Activated naive CD4-positive, alpha-beta T cell treated with anti-CD3 and anti-CD28 coated beads, Interleukin-2, amount 10 ng/mL, durations not matched to agents 7 days and 5 days (primary cell): ENCODE measurements around the gene HMGXB3.

ENCODE experiments used
- CTCF ChIA-PET: fragments of 350-600 bp; sonication (Branson Sonifier 250); formaldehyde crosslinking; loops from one replicate; lab custom pipeline; 2021; ENCODE audit warnings: antibody characterized with exemption; lab: Charles Lee
- DNase-seq: peaks from one replicate; pipeline ENCODE4 v3.0.0-alpha.2; 2020
- H3K27ac Mint-ChIP-seq: one replicate; pipeline ENCODE4 v1.8.0; 2021; ENCODE audit warnings: mild to moderate bottlenecking, moderate library complexity, mixed read lengths
- H3K27me3 Mint-ChIP-seq: one replicate; pipeline ENCODE4 v1.8.0; 2021; ENCODE audit warnings: mild to moderate bottlenecking, mixed read lengths
- H3K36me3 Mint-ChIP-seq: one replicate; pipeline ENCODE4 v1.8.0; 2021; ENCODE audit warnings: mixed read lengths
- H3K4me1 Mint-ChIP-seq: one replicate; pipeline ENCODE4 v1.8.0; 2021; ENCODE audit warnings: mixed read lengths
- H3K4me3 Mint-ChIP-seq: one replicate; pipeline ENCODE4 v1.8.0; 2021; ENCODE audit warnings: mild to moderate bottlenecking, moderate library complexity, mixed read lengths
- H3K9me3 Mint-ChIP-seq: one replicate; pipeline ENCODE4 v1.8.0; 2021; ENCODE audit warnings: mixed read lengths

Gene HMGXB3

GRCh38 chr5:149962601-149963300 lies 37.8 kb upstream of the HMGXB3 start:
- Mint-ChIP-seq H3K27ac (no peak overlapping the region), H3K9me3 (peaks cover 3% of the 10 kb centered on the region), H3K36me3 (peaks cover 5% of the 10 kb centered on the region), H3K27me3 (no peaks in the 10 kb centered on the region), H3K4me3 (no peak overlapping the region), H3K4me1 (peaks cover 31% of the 10 kb centered on the region)
- DNase-seq: no peak
- CTCF ChIA-PET: interaction anchor here (1.0 to 6.6 kb wide), 15 partner anchors 11 to 326 kb away, joined by 3 to 180 read pairs (median 4); no protein-coding TSS in a partner anchor

GRCh38 chr5:149963729-149964128 lies 36.8 kb upstream of the HMGXB3 start:
- Mint-ChIP-seq H3K4me3 (no peak overlapping the region), H3K4me1 (peaks cover 31% of the 10 kb centered on the region), H3K27ac (no peak overlapping the region), H3K36me3 (peaks cover 5% of the 10 kb centered on the region), H3K9me3 (peaks cover 3% of the 10 kb centered on the region), H3K27me3 (no peaks in the 10 kb centered on the region)
- CTCF ChIA-PET: interaction anchor here (0.9 to 2.6 kb wide), 6 partner anchors 24 to 298 kb away, joined by 3 to 12 read pairs (median 4); no protein-coding TSS in a partner anchor
- no peak for DNase-seq

- no peak for DNase-seq
- CTCF ChIA-PET: interaction anchor here (0.8 to 0.9 kb wide), 3 partner anchors 8 to 133 kb away, joined by 3 read pairs; no protein-coding TSS in a partner anchor
- Mint-ChIP-seq H3K27me3 (no peaks in the 10 kb centered on the region), H3K27ac (no peak overlapping the region), H3K36me3 (peaks cover 5% of the 10 kb centered on the region), H3K4me1 (peaks cover 10% of the 10 kb centered on the region), H3K4me3 (no peak overlapping the region), H3K9me3 (no peaks in the 10 kb centered on the region)
Measured at GRCh38 chr5:149966946-149967345, 33.6 kb upstream of the HMGXB3 start.

- CTCF ChIA-PET: interaction anchor here (1.2 to 1.3 kb wide), 2 partner anchors 135 to 302 kb away, joined by 3 to 5 read pairs; no protein-coding TSS in a partner anchor
- Mint-ChIP-seq H3K36me3 (peaks cover 2% of the 10 kb centered on the region), H3K4me3 (no peak overlapping the region), H3K4me1 (no peaks in the 10 kb centered on the region), H3K27me3 (no peaks in the 10 kb centered on the region), H3K9me3 (no peaks in the 10 kb centered on the region), H3K27ac (no peak overlapping the region)
- no peak for DNase-seq
Measured at GRCh38 chr5:149969181-149969930, 31.2 kb upstream of the HMGXB3 start.

GRCh38 chr5:149975409-149975808 lies 25.1 kb upstream of the HMGXB3 start:
- no peak for DNase-seq
- no peak overlapping the region for H3K4me3 Mint-ChIP-seq
- no peaks in the 10 kb centered on the region for H3K27me3 Mint-ChIP-seq
- CTCF ChIA-PET: interaction anchor here (0.7 to 1.0 kb wide), 2 partner anchors 9 to 16 kb away, joined by 3 to 4 read pairs; no protein-coding TSS in a partner anchor
- no peak overlapping the region for H3K27ac Mint-ChIP-seq
- H3K9me3 Mint-ChIP-seq: no peaks in the 10 kb centered on the region
- no peaks in the 10 kb centered on the region for H3K4me1 Mint-ChIP-seq
- H3K36me3 Mint-ChIP-seq: peaks cover 14% of the 10 kb centered on the region

GRCh38 chr5:149979896-149980295 lies 20.6 kb upstream of the HMGXB3 start:
- H3K4me3 Mint-ChIP-seq: no peak overlapping the region
- no peaks in the 10 kb centered on the region for H3K4me1 Mint-ChIP-seq
- no peak overlapping the region for H3K27ac Mint-ChIP-seq
- H3K9me3 Mint-ChIP-seq: no peaks in the 10 kb centered on the region
- no peaks in the 10 kb centered on the region for H3K27me3 Mint-ChIP-seq
- CTCF ChIA-PET: interaction anchor here (1.7 to 2.1 kb wide), 2 partner anchors 11 to 18 kb away, joined by 4 to 6 read pairs; no protein-coding TSS in a partner anchor
- peaks cover 22% of the 10 kb centered on the region for H3K36me3 Mint-ChIP-seq
- no peak for DNase-seq

- Mint-ChIP-seq H3K4me3 (no peak overlapping the region), H3K4me1 (no peaks in the 10 kb centered on the region), H3K9me3 (no peaks in the 10 kb centered on the region), H3K27me3 (no peaks in the 10 kb centered on the region), H3K27ac (no peak overlapping the region), H3K36me3 (peaks cover 20% of the 10 kb centered on the region)
- no peak for DNase-seq
- CTCF ChIA-PET: interaction anchor here (1.7 kb wide), 1 partner anchor 129 kb away, joined by 3 read pairs; no protein-coding TSS in a partner anchor
Measured at GRCh38 chr5:149981206-149981605, 19.3 kb upstream of the HMGXB3 start.

GRCh38 chr5:149982505-149982904 lies 18.0 kb upstream of the HMGXB3 start:
- DNase-seq: no peak
- CTCF ChIA-PET: interaction anchor here (1.1 to 1.7 kb wide), 3 partner anchors 8 to 148 kb away, joined by 3 to 4 read pairs (median 3); no protein-coding TSS in a partner anchor
- no peaks in the 10 kb centered on the region for H3K4me1 Mint-ChIP-seq
- H3K27ac Mint-ChIP-seq: no peak overlapping the region
- no peaks in the 10 kb centered on the region for H3K9me3 Mint-ChIP-seq
- no peak overlapping the region for H3K4me3 Mint-ChIP-seq
- no peaks in the 10 kb centered on the region for H3K27me3 Mint-ChIP-seq
- peaks cover 19% of the 10 kb centered on the region for H3K36me3 Mint-ChIP-seq

GRCh38 chr5:149988126-149988525 lies 12.4 kb upstream of the HMGXB3 start:
- Mint-ChIP-seq H3K27me3 (no peaks in the 10 kb centered on the region), H3K4me1 (no peaks in the 10 kb centered on the region), H3K27ac (no peak overlapping the region), H3K36me3 (no peaks in the 10 kb centered on the region), H3K9me3 (no peaks in the 10 kb centered on the region), H3K4me3 (no peak overlapping the region)
- no peak for DNase-seq
- CTCF ChIA-PET: interaction anchor here (2.7 kb wide), 1 partner anchor 154 kb away, joined by 14 read pairs; no protein-coding TSS in a partner anchor

GRCh38 chr5:149990518-149991376 lies 9.8 kb upstream of the HMGXB3 start:
- peaks cover 1% of the 10 kb centered on the region for H3K36me3 Mint-ChIP-seq
- no peaks in the 10 kb centered on the region for H3K9me3 Mint-ChIP-seq
- H3K4me3 Mint-ChIP-seq: no peak overlapping the region
- DNase-seq: peak; percentile 76
- H3K27ac Mint-ChIP-seq: no peak overlapping the region
- H3K27me3 Mint-ChIP-seq: no peaks in the 10 kb centered on the region
- no peaks in the 10 kb centered on the region for H3K4me1 Mint-ChIP-seq
- CTCF ChIA-PET: interaction anchor here (0.6 to 8.6 kb wide), 30 partner anchors 8 to 404 kb away, joined by 3 to 219 read pairs (median 4); partner anchors contain the start of genes HMGXB3, SLC26A2 and TIGD6

- CTCF ChIA-PET: interaction anchor here (0.7 to 8.6 kb wide), 8 partner anchors 31 to 359 kb away, joined by 3 to 219 read pairs (median 4); no protein-coding TSS in a partner anchor
- no peak for DNase-seq
- Mint-ChIP-seq H3K4me1 (no peaks in the 10 kb centered on the region), H3K36me3 (peaks cover 1% of the 10 kb centered on the region), H3K27me3 (no peaks in the 10 kb centered on the region), H3K27ac (no peak overlapping the region), H3K9me3 (no peaks in the 10 kb centered on the region), H3K4me3 (no peak overlapping the region)
Measured at GRCh38 chr5:149993471-149993870, 7.1 kb upstream of the HMGXB3 start.

- Mint-ChIP-seq H3K27ac (no peak overlapping the region), H3K4me3 (no peak overlapping the region), H3K9me3 (no peaks in the 10 kb centered on the region), H3K36me3 (peaks cover 1% of the 10 kb centered on the region), H3K27me3 (no peaks in the 10 kb centered on the region), H3K4me1 (peaks cover 15% of the 10 kb centered on the region)
- DNase-seq: no peak
- CTCF ChIA-PET: interaction anchor here (1.0 to 8.6 kb wide), 3 partner anchors 142 to 359 kb away, joined by 3 to 219 read pairs (median 4); no protein-coding TSS in a partner anchor
Measured at GRCh38 chr5:149995385-149996204, 4.9 kb upstream of the HMGXB3 start.
